ENCODE results near the gene ASIC4.

The ASIC4 gene

DNA sequence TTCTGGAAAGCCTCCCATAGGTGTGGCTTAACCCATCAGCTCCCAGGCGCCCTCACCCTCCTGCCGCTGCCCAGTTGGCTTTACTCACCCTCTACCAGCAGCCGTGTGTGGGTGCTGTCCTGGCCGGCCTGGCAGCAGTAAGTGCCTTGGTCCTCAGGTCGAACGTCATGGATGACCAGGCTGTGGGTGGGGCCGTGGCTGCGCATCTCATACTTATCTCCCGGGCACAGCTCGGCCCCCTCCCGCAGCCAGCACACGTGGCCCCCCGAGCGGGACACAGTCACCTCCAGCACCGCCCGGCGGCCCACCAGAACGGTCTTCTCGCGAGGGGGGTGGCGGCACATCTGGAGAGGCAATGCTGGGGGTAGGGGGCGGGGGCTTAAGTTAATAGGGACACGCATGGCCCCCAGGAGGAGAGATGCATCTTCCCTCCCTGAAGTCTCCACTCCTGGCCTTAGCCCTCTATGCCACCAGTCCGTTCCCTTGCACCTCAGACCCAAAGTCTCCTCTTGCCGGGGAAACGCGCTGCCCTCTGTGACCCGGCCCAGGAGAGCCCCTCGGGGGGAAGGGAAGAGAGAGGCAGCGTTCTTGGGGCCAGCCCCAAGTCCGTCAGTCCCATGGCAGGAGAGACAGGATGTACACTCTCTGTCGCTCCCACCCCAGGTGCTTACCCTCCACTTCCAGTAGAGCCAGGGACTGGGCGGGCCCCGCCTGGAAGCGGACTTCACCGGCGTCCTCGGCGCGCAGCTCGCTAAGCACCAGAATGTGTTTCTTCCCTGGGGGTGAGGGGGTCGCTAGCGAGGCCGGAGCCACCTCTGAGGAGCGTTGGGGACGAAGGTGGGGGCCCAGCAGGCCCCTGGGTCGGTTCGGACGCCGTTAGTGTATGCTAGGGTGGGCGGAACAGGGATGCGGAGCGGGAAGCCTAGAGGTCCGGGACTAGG, 37.4 kb downstream of the ASIC4 start:
- TF ChIP-seq, protein P1, sequence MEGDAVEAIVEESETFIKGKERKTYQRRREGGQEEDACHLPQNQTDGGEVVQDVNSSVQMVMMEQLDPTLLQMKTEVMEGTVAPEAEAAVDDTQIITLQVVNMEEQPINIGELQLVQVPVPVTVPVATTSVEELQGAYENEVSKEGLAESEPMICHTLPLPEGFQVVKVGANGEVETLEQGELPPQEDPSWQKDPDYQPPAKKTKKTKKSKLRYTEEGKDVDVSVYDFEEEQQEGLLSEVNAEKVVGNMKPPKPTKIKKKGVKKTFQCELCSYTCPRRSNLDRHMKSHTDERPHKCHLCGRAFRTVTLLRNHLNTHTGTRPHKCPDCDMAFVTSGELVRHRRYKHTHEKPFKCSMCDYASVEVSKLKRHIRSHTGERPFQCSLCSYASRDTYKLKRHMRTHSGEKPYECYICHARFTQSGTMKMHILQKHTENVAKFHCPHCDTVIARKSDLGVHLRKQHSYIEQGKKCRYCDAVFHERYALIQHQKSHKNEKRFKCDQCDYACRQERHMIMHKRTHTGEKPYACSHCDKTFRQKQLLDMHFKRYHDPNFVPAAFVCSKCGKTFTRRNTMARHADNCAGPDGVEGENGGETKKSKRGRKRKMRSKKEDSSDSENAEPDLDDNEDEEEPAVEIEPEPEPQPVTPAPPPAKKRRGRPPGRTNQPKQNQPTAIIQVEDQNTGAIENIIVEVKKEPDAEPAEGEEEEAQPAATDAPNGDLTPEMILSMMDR (IDR thresholded peaks at IDR 0.05; ENCODE audit: control insufficient read depth, insufficient read depth, low read depth, low read length, missing control alignments), result no peak
- DNase-seq (ENCODE audit: low read depth), result no peak

DNA sequence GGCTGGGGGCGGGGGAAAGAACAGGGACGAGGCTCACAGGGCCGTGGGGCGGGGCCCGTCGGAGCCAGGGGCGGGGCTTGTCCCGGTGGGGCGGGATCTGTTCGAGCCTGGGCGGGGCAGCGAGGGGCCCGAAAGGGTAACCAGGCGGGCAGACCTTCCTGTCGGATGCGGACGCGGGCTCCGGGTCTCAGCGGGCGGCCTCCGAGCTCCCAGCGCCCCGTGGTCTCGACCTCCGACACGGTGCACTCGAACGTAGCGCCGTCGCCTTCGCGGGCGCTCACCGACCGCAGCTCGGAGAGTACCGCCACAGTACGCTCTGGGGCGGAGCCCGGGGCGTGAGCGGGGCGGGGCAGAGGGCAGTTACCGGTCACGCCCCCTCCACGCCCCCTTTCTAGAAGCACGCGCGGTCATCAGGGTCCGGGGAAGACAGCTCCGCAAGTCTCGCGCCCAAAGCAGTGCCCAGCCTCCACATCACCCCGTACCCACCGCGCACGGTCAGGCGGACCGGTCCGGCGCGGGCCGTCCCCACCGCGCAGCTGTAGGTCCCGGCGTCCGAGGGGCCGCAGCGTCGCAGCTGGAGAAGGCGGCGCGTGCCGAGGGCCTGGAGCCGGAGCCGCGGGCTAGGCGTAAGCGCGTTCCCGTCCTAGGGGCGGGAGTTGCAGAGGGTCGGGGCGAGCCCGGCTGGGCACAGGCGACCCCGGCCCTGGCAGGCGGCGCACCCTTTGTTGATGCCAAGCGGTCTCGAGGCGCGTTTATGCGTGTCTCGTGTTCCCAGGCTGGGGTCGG, 38.3 kb downstream of the ASIC4 start:
- DNase-seq (ENCODE audit: low read depth), result no peak
- TF ChIP-seq, protein P1 (IDR thresholded peaks at IDR 0.05; ENCODE audit: control insufficient read depth, insufficient read depth, low read depth, low read length, missing control alignments), result no peak
- peak overlapping the region; percentile 57 for H3K4me3 ChIP-seq (ENCODE audit: control insufficient read depth, low read depth, low read length)

More for the DNA sequence above, 37.4 kb downstream of the ASIC4 start:
- peak overlapping the region; percentile 57 for H3K4me3 ChIP-seq (ENCODE audit: control insufficient read depth, low read depth, low read length)

DNA sequence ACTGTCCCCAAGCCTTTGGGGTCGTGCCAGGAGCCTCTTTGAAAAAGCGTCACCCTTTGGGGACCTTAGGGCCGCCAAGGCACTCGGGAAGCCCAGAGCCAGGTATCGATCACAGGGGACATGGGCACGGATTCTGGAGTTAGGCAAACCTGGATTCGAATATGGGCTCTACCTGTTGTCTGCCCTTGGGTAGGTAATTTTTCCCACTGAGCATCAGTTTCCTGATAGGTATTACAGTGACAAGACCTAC, 38.8 kb downstream of the ASIC4 start:
- peak overlapping the region; percentile 57 for H3K4me3 ChIP-seq (ENCODE audit: control insufficient read depth, low read depth, low read length)
- DNase-seq (ENCODE audit: low read depth), result no peak
- TF ChIP-seq, protein P1 (IDR thresholded peaks at IDR 0.05; ENCODE audit: control insufficient read depth, insufficient read depth, low read depth, low read length, missing control alignments), result no peak

DNA sequence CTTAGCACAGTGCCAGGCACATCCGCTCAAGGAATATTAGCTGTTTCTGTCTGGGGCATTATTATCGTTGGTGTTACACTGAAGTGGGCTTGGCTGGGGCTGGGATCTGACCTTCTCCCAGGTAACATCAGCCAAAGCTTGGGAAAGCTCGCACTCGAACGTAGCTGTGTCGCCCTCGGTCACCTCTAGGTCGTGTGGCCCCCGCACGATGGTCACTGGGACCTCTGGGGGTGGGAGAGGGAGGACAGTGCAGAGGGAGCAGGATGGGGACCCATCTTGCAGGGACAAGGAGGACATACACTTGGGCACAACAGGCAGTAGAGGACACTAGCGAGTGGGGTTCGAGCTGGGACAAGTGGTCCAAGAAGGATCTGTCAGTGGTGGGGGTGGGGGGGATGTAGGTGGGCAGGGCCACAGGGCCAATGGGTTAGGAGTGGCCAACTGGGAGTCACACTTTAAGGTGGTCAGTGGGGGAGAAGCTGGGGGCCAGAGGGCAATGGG, 39.2 kb downstream of the ASIC4 start:
- DNase-seq (ENCODE audit: low read depth), result no peak
- no peak overlapping the region for H3K4me3 ChIP-seq (ENCODE audit: control insufficient read depth, low read depth, low read length)
- TF ChIP-seq, protein P1 (IDR thresholded peaks at IDR 0.05; ENCODE audit: control insufficient read depth, insufficient read depth, low read depth, low read length, missing control alignments), result no peak

DNA sequence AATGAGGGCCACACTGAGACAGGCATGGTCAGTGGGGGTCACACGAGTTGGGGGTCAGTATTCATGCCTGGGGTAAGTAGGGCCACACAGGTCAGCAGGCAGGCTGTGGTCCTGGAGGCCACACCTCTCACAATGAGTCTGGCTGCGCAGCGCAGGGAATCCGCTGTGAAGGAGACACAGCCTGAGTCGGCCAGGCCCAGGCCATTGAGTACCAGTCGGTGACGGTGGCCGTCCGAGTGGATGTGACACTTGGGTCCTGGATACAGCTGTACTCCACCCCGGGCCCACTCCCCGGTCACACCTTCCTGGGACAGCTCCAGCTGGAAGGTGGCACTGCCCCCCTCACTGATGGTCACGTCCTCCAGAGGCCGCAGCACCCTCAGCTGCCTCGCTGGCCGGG, 40.1 kb downstream of the ASIC4 start:
- no peak for DNase-seq (ENCODE audit: low read depth)
- TF ChIP-seq, protein P1 (IDR thresholded peaks at IDR 0.05; ENCODE audit: control insufficient read depth, insufficient read depth, low read depth, low read length, missing control alignments), result no peak
- H3K4me3 ChIP-seq (ENCODE audit: control insufficient read depth, low read depth, low read length), result no peak overlapping the region

DNA sequence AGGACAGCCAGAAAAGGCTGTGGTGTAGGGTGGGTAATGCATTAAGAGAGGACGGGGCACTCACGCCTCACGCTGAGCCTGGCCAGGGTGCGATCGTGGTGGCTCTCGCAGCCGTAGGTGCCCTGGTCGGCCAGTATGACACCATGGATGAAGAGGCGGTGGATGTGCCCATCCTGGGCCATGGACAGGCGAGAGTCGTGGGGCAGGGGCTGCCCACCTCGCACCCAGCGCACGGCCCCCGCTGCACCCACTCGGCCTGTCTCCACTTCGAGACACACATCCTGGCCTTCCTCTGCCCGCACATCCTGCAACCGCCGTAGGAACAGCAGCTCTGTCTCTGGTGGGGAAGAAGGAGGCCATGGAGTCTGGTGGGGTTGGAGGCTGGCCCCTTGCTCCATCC, 41.7 kb downstream of the ASIC4 start:
- TF ChIP-seq, protein P1 (IDR thresholded peaks at IDR 0.05; ENCODE audit: control insufficient read depth, insufficient read depth, low read depth, low read length, missing control alignments), result no peak
- no peak overlapping the region for H3K4me3 ChIP-seq (ENCODE audit: control insufficient read depth, low read depth, low read length)
- DNase-seq (ENCODE audit: low read depth), result no peak

All from AG09309 (cell line).